GM23248 (cell line): ENCODE results near the gene WNK2.

Experiments
- EZH2 ChIP-seq: fragments of 200-600 bp; sonication (generic); IDR thresholded peaks from 2 replicates; pipeline ENCODE4 v1.6.1; 2018; ENCODE audit warnings: antibody characterized with exemption, mild to moderate bottlenecking; ENCODE audit not compliant: insufficient read depth, poor library complexity, severe bottlenecking
- EZH2phosphoT487 ChIP-seq: fragments of 200-600 bp; sonication (generic); IDR thresholded peaks from 2 replicates; pipeline ENCODE4 v1.6.1; 2018; ENCODE audit warnings: antibody characterized with exemption, moderate library complexity, mild to moderate bottlenecking, low read depth; ENCODE audit not compliant: insufficient read depth

DNA sequence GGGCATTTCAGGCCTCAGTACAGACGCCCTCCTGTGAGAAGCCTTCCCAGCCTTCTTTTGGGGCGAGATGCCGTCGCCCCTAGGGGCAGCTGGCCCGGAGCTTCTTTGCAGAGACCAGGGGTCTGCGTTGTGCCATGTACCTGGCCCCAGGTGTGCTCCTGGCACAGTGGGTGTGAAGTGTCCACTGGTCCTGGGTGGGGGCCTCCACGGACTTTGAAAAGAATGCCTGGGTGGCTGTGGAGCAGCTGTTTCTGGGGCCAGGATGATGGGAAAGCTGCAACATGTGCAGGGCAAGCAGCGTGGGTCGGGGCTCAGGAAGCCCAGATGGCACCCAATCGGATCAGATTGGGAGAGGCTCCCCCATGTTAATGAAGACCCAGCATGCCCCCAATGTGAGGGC is 47.8 kb downstream of the WNK2 start:
- TF ChIP-seq EZH2 (no peak), EZH2phosphoT487 (no peak)
